NCI-H1417 treated with DMSO at 0.1 percent for 48 hours (cell line): ENCODE results near the gene AASDHPPT.
"Not testable (repeated sequence)": the region's sequence is repeated elsewhere in the genome, so short reads cannot be mapped to it uniquely, and the experiment has no call there.

Source experiments
- DNase-seq: peaks from one replicate; lab custom pipeline; 2025; lab: John Stamatoyannopoulos, UW

Gene AASDHPPT

DNA sequence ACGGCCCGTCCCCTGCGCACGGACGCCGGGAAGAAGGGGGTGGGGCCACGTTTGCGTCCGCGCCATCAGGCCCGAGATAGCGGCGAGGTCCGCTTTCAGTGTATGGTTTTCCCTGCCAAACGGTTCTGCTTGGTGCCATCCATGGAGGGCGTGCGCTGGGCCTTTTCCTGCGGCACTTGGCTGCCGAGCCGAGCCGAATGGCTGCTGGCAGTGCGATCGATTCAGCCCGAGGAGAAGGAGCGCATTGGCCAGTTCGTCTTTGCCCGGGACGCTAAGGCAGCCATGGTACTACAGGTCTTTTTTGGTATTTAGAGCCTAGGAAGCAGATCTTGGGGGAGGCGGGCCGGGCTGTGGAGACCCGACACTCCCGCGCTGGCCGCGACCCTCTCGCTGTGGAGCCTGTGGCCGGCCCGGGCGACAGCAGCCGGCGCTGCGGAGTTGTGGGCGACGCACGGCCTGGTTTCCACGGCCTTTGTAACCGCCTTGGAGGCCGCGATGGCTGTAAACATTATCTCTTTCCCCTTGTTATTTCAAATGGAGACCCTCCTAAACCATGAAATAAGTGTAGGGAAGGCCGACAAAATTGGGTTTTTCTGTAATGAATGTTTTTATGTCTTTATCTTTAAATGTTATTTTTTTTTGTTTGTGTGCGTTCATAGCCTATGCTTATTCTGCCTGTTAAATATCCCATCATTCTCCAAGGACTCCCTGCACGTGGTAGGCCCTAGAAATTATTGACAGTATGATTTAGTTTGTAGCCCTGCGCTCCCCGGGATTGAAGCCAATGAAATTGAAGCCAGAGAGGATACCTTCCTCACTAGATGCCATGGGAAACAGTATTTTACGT is at the start of gene AASDHPPT:
Gene AASDHPPT (plus strand): TSS at position 54 of the 847 bp plus-strand sequence. CDS start 49 bp downstream, at position 103.
- DNase-seq = peak; percentile 78

DNA sequence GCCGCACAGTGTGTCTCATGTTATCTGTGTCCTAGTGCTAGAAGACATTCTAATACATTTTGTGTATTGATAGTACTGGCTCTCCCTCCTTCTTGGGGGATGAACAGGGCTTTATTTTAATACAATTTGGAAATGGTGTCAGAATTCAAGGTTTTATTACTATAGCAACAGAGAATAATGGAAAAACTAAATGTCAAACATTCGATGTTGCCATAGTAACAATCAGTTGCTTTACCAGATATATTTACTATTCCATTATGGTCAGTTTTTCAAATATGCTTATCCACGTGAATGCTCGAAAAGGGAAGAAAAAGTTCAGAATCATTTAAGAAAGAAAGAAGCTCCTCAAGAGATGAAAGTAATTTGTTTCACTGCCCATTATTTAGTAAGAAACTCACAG is 46.9 kb upstream of the AASDHPPT start:
- no peak for DNase-seq

- no peak for DNase-seq
Observed at GRCh38 chr11:106031202-106031810, 46.2 kb upstream of the AASDHPPT start.

DNA sequence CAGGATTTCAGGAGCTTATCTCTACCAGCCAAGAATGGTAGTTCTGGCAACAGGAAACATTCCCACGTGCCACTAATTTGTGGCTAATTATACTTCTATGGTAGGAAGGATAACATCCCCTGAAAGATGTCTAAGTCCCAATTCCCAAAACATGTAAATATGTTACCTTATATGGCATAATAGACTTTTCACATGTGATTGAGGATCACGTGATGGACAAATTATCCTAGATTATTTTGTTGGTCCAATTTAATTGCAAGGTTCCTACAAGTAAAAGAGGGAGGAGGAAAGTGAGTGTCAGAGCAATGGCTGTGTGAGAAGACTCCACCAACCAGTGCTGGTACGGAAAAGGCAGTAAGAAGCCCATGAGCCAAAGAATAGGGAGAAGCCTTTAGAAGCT is 45.5 kb upstream of the AASDHPPT start:
- no peak for DNase-seq

GRCh38 chr11:106032861-106033260 is 44.6 kb upstream of the AASDHPPT start:
- no peak for DNase-seq

DNA sequence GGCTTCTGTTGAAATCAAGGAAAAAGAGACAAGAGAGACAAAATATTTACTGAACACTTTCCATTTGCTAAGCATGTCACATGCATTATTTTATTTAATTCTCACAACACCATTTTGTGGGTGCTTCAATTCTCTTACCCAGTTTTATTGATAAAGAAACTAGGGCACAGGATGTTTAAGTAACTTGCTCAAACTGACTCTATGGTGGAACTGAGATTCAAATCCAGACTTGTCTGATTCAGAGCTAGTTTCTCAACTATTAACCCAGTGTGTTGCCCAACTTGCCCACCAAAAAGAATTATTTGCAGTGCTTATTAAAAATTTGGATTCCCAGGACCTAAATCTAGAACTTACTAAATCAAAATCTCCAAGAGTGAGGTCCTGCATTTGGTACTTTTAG is 33.9 kb upstream of the AASDHPPT start:
- DNase-seq = no peak

- no peak for DNase-seq
Observed at GRCh38 chr11:106047631-106048030, 29.8 kb upstream of the AASDHPPT start.

DNA sequence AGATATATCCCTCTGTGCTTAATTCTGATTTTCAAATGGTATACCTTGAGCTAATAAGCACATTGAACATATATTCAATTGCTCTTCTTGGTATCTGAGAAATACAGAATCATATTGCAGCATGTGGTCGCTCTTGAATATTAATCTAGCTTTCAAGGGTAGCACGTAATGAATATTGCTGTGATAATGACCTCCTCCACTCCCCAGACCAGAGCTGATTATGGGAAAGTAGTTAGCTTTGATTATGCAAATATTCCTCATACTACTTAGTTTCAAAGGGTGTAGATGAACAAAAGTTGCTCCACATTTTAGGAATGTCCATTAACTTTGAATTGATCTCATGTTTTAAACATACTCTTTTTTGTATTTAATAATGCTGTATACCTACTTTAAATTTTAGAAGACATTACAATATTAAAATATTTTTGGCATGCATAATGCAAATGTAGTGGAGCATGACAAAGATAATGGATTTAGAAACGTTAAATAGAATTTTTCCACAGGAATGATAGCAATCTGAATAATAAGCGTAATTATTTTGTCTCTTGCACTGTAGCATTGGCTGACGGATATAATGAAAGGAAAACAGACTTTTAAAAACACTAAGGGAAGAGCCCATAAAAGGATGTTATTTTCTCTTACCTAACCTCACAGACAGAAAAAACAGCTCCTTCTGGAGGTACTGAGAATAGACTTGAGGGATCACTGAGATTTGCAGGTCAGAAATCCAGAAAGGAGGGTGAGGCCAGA is 27.6 kb upstream of the AASDHPPT start:
- DNase-seq = no peak

DNA sequence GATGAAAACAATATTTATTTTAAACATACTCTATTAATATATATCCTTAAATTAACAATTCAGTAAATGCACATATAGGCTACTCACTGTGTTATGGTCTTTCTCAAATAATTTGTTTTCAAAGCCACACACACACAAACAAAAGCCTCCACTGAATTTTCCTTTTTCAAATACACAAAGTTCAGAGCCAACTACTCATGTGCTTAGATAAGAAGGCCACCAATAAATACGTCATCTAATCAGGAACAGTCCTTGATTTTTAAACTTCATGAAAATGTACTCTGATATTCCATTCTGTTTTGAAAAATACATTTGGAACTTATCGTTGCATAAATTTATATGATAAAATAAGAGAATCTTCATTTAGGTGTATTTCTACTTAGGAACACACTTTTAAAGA is 26.4 kb upstream of the AASDHPPT start:
- no peak for DNase-seq

DNA sequence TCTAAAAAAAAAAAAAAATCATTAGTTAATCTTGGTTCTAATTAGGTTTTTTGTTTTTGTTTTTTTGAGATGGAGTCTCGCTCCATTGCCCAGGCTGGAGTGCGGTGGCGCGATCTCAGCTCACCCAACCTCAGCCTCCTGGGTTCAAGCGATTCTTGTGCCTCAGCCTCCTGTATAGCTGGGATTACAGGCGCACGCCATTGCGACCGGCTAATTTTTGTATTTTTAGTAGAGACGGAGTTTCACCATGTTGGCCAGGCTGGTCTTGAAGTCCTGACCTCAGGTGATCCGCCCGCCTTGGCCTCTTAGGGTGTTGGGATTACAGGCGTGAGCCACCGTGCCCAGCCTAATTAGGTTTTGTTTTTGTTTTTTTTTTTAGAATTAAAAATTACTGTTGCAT is 19.1 kb upstream of the AASDHPPT start:
- DNase-seq = not testable (repeated sequence)

- no peak for DNase-seq
Observed at GRCh38 chr11:106059617-106060016, 17.8 kb upstream of the AASDHPPT start.

GRCh38 chr11:106061249-106061784 is 16.1 kb upstream of the AASDHPPT start:
- DNase-seq = no peak

DNA sequence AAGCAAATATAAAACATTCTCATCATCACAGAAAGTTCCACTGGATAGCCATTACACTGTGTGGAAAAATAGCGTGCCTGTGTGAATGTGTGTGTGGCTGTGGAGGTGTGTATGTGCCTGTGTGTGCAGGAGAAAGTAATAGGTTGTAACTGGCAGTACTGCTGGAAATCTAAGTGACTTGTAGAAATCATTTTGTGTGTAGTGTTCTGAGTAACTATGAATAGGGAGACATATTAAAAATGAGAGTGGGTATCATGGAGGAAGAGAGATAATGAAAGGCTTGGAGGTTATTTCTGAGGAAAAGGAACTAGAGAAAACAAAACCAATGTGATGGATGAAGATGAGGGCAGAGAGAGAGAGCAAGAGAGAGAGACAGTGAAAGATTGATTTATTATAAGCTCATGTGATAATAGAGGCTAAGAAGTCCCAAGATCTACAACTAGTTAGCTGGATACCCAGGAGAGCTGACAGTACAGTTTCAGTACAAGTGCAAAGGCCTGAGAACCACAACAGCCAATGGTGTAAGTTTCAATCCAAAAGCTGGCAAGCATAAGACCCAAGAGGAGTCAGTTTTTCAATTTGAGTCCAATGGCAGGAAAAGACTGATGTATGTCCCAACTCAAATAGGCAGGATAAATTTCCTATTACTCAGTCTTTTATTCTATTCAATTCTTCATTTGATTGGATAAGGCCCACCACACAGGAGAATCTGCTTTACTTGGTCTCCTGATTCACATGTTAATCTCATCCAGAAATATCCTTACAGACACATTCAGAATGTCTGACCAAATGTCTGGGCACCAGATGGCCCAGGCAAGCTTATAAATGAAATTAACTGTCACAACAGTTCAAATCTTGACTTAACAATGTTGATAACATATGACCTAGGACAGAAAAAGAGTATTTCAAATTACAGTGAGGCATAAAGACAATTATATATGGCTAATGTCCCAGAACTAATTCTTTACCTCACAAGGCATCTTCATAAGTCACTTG is 15.2 kb upstream of the AASDHPPT start:
- no peak for DNase-seq

GRCh38 chr11:106063009-106063408 is 14.5 kb upstream of the AASDHPPT start:
- DNase-seq = no peak

- no peak for DNase-seq
Observed at GRCh38 chr11:106070606-106071005, 6.9 kb upstream of the AASDHPPT start.

GRCh38 chr11:106072804-106073203 is 4.7 kb upstream of the AASDHPPT start:
- DNase-seq = no peak

- DNase-seq = no peak
Observed at GRCh38 chr11:106076171-106076918, 1.1 kb upstream of the AASDHPPT start.

DNA sequence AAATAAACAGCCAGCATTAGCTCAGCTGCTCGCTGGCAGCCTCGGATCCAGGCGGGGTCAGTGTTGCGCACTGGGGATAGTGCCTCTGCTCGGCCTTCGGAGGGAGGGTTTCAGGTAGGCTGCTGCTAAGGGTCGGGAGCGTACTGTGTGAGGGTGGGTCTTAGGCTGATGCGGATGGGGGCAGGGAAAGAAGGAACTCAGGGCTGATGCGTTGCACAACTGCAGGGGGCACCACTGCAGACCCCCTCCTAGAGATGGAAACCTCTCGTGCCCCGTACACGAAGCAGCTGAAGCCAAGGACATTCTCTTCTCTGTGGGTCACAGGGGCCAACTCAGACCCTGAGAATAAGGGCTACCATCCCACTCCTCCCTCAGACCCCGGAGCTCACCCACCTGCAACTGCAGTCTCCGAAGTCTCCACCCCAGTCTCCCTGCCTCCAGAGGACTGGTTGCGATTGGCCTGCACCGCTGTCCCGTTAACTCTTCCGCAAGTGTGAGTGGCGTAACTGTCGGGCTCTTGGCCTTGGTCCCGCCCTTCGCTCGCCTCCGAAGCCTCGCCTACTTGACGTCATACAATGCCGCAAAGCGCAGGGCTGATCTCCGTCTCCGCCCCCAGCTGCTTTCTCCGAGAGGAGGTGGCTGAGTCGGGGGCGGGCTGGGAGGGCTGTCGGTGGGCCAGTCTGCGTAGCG is 398 bp upstream of the AASDHPPT start, which contains the start of gene KBTBD3:
Gene KBTBD3 (minus strand): TSS at position 429 of the 690 bp plus-strand sequence. CDS start 18,250 bp downstream, outside the sequence.
- DNase-seq = peak; percentile 96

DNA sequence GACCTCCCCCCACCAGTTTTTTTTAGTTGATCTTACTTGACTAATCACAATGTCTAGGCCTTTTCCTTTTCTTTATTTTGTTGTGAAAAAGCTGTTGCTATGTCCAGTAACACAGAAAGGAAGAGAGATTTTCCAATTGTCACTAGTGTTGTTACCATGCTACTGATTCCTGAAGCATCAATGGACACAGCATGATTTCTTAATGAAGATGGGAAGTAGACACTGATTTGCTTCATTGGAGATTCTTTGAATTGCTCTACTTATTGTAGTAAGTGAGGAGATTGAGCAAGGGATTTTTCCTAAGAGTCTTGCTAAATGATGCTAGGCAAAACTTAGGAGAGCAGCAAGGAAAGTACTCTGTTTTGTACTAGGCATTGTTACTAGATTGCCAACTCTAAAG is 4.6 kb downstream of the AASDHPPT start:
- no peak for DNase-seq

GRCh38 chr11:106086135-106086534 is 8.7 kb downstream of the AASDHPPT start:
- no peak for DNase-seq
